H9 (cell line): Measurements from ENCODE around the gene MTMR3. TPM values are rescaled to one million over a fixed set of nuclear protein-coding genes. Genes with fewer than 3 reads are reported as not detected.

Experiments
- DNase-seq: peaks from one replicate; pipeline ENCODE4 v3.0.0-alpha.2; 2017
- H2AFZ ChIP-seq: one replicate; pipeline ENCODE4 v1.6.1; 2013; ENCODE audit warnings: mild to moderate bottlenecking, low read length, control low read depth, moderate library complexity
- H2AK5ac ChIP-seq: 2 replicates; pipeline ENCODE4 v1.6.1; 2013; ENCODE audit warnings: low read length, control low read depth, mixed read lengths; ENCODE audit not compliant: insufficient read length
- H2BK120ac ChIP-seq: one replicate; pipeline ENCODE4 v1.6.1; 2013; ENCODE audit warnings: low read depth, mild to moderate bottlenecking, low read length, control low read depth, inconsistent platforms; ENCODE audit not compliant: poor library complexity, severe bottlenecking
- H2BK12ac ChIP-seq: 2 replicates; pipeline ENCODE4 v1.6.1; 2013; ENCODE audit warnings: low read length, control low read depth, mixed read lengths, low read depth; ENCODE audit not compliant: insufficient read length
- H2BK15ac ChIP-seq: 2 replicates; pipeline ENCODE4 v1.6.1; 2013; ENCODE audit warnings: low read depth, low read length, control low read depth
- H2BK20ac ChIP-seq: one replicate; pipeline ENCODE4 v1.6.1; 2013; ENCODE audit warnings: low read depth, mild to moderate bottlenecking, low read length, control low read depth, inconsistent platforms; ENCODE audit not compliant: poor library complexity, severe bottlenecking
- H2BK5ac ChIP-seq: 2 replicates; pipeline ENCODE4 v1.6.1; 2013; ENCODE audit warnings: low read length, control low read depth, mixed read lengths; ENCODE audit not compliant: insufficient read length
- H3K14ac ChIP-seq: 2 replicates; pipeline ENCODE4 v1.6.1; 2013; ENCODE audit warnings: low read length, control low read depth; ENCODE audit not compliant: insufficient read depth
- H3K18ac ChIP-seq: 2 replicates; pipeline ENCODE4 v1.6.1; 2013; ENCODE audit warnings: low read depth, mild to moderate bottlenecking, mixed read lengths, low read length, control low read depth; ENCODE audit not compliant: insufficient read length
- H3K23ac ChIP-seq: 2 replicates; pipeline ENCODE4 v1.6.1; 2013; ENCODE audit warnings: low read length, control low read depth, mixed read lengths, low read depth; ENCODE audit not compliant: insufficient read length
- H3K23me2 ChIP-seq: 2 replicates; pipeline ENCODE4 v1.6.1; 2013; ENCODE audit warnings: low read depth, mild to moderate bottlenecking, mixed read lengths, low read length, control low read depth; ENCODE audit not compliant: insufficient read length, poor library complexity, severe bottlenecking
- H3K27ac ChIP-seq: 2 replicates; pipeline ENCODE4 v1.5.1; 2013; ENCODE audit warnings: low read length, control low read depth, mixed read lengths, low read depth; ENCODE audit not compliant: insufficient read length
- H3K27me3 ChIP-seq: 2 replicates; pipeline ENCODE4 v1.6.1; 2013; ENCODE audit warnings: low read length, control low read depth, inconsistent platforms; ENCODE audit not compliant: insufficient read depth
- H3K4ac ChIP-seq: 2 replicates; pipeline ENCODE4 v1.6.1; 2013; ENCODE audit warnings: low read depth, mild to moderate bottlenecking, control low read depth, inconsistent platforms, low read length, moderate library complexity
- H3K4me1 ChIP-seq: 2 replicates; pipeline ENCODE4 v1.6.1; 2013; ENCODE audit warnings: low read length, control low read depth, inconsistent platforms; ENCODE audit not compliant: insufficient read depth
- H3K4me2 ChIP-seq: 2 replicates; pipeline ENCODE4 v1.6.1; 2013; ENCODE audit warnings: low read length, control low read depth, mixed read lengths; ENCODE audit not compliant: insufficient read length, insufficient read depth
- H3K56ac ChIP-seq: 2 replicates; pipeline ENCODE4 v1.6.1; 2013; ENCODE audit warnings: low read depth, mild to moderate bottlenecking, mixed read lengths, low read length, control low read depth; ENCODE audit not compliant: insufficient read length
- H3K79me1 ChIP-seq: 2 replicates; pipeline ENCODE4 v1.6.1; 2013; ENCODE audit warnings: low read depth, mild to moderate bottlenecking, moderate library complexity, low read length, control low read depth, inconsistent platforms; ENCODE audit not compliant: insufficient read depth, poor library complexity, severe bottlenecking
- H3K79me2 ChIP-seq: 2 replicates; pipeline ENCODE4 v1.6.1; 2013; ENCODE audit warnings: low read length, control low read depth, inconsistent platforms; ENCODE audit not compliant: insufficient read depth
- H3K9ac ChIP-seq: 2 replicates; pipeline ENCODE4 v1.6.1; 2013; ENCODE audit warnings: low read length, control low read depth, mixed read lengths; ENCODE audit not compliant: insufficient read length; ENCODE audit errors: extremely low read depth
- H3K9me3 ChIP-seq: one replicate; pipeline ENCODE4 v1.6.1; 2013; ENCODE audit warnings: low read depth, low read length, inconsistent platforms; ENCODE audit not compliant: control insufficient read depth
- H3T11ph ChIP-seq: one replicate; pipeline ENCODE4 v1.6.1; 2013; ENCODE audit warnings: mild to moderate bottlenecking, low read length, control low read depth, inconsistent platforms
- H4K20me1 ChIP-seq: one replicate; pipeline ENCODE4 v1.6.1; 2013; ENCODE audit not compliant: control insufficient read depth, insufficient read length, insufficient read depth
- H4K5ac ChIP-seq: 2 replicates; pipeline ENCODE4 v1.6.1; 2013; ENCODE audit warnings: low read depth, mild to moderate bottlenecking, mixed read lengths, low read length, control low read depth; ENCODE audit not compliant: insufficient read length
- H4K8ac ChIP-seq: replicated peaks from 2 replicates; pipeline ENCODE4 v1.6.1; 2013; ENCODE audit warnings: low read length, control low read depth, mixed read lengths, low read depth; ENCODE audit not compliant: insufficient read length
- H4K91ac ChIP-seq: 2 replicates; pipeline ENCODE4 v1.6.1; 2013; ENCODE audit warnings: low read depth, mild to moderate bottlenecking, moderate library complexity, mixed read lengths, low read length, control low read depth; ENCODE audit not compliant: insufficient read length
- H3K27ac Mint-ChIP-seq, 3 experiments: 2 replicates in 2 of 3; 3 replicates in 1 of 3; pipeline ENCODE4 v1.8.0; 2020 to 2021; ENCODE audit warnings: mixed read lengths in 3 of 3, mild to moderate bottlenecking in 1 of 3, moderate library complexity in 1 of 3
- H3K27me3 Mint-ChIP-seq: 2 replicates; pipeline ENCODE4 v1.8.0; 2021; ENCODE audit warnings: low read depth, mild to moderate bottlenecking, moderate library complexity, mixed read lengths
- H3K36me3 Mint-ChIP-seq, 3 experiments: 2 replicates in 2 of 3; 3 replicates in 1 of 3; pipeline ENCODE4 v1.8.0; 2020 to 2021; ENCODE audit warnings: low read depth in 3 of 3, mixed read lengths in 3 of 3; ENCODE audit not compliant: insufficient read depth in 1 of 3
- H3K4me1 Mint-ChIP-seq, 2 experiments: 2 replicates each; pipeline ENCODE4 v1.8.0; 2020; ENCODE audit warnings: mixed read lengths in 2 of 2
- H3K4me3 Mint-ChIP-seq, 2 experiments: 2 replicates in 1 of 2; 3 replicates in 1 of 2; pipeline ENCODE4 v1.8.0; 2020 to 2021; ENCODE audit warnings: mild to moderate bottlenecking in 2 of 2, mixed read lengths in 2 of 2, moderate library complexity in 1 of 2
- H3K9me3 Mint-ChIP-seq, 2 experiments: 2 replicates in 1 of 2; 3 replicates in 1 of 2; pipeline ENCODE4 v1.8.0; 2020; ENCODE audit warnings: mild to moderate bottlenecking in 2 of 2, mixed read lengths in 2 of 2, moderate library complexity in 1 of 2
- CTCF ChIP-seq: fragments of 200-600 bp; sonication (generic); conservative IDR thresholded peaks from 3 replicates; pipeline ENCODE4 v1.8.0; 2021; ENCODE audit warnings: antibody characterized with exemption, mild to moderate bottlenecking
- WGBS: extraction: QIAGEN DNeasy Blood & Tissue Kit; methylation state at CpG from one replicate; pipeline ENCODE4 v1.1.7; 2013; ENCODE audit warnings: missing lambda C conversion rate, low lambda C conversion rate, mixed read lengths; ENCODE audit not compliant: insufficient read length; ENCODE audit errors: extremely low coverage; 5-methylcytosine and 5-hydroxymethylcytosine counted together
- total RNA-seq: library from RNA; stranded (reverse); gene quantifications from 2 replicates; pipeline ENCODE4 v1.2.1, GENCODE V29; 2021

Gene MTMR3
- total RNA-seq, 1 experiment from 2014 or later = 19.8 TPM

- Histone ChIP-seq H2BK120ac (no peak overlapping the region), H2BK12ac (no peak overlapping the region), H3K4ac (no peak overlapping the region), H3K79me1 (no peaks in the 10 kb centered on the region), H3K14ac (no peak overlapping the region), H4K8ac (no peak overlapping the region), H2BK15ac (no peak overlapping the region), H2AK5ac (no peak overlapping the region), H3K9ac (no peak overlapping the region), H3K27me3 (no peaks in the 10 kb centered on the region), H2BK5ac (no peak overlapping the region), H3K27ac (no peak overlapping the region), H2AFZ (no peak overlapping the region), H4K91ac (no peak overlapping the region), H3K23me2 (no peaks in the 10 kb centered on the region), H3K4me2 (no peak overlapping the region), H3K9me3 (no peaks in the 10 kb centered on the region), H3K23ac (no peak overlapping the region), H3K56ac (no peak overlapping the region), H3K79me2 (no peaks in the 10 kb centered on the region), H3K18ac (no peak overlapping the region), H2BK20ac (no peak overlapping the region), H4K5ac (no peak overlapping the region), H3T11ph (no peak overlapping the region), H3K4me1 (no peaks in the 10 kb centered on the region), H4K20me1 (no peaks in the 10 kb centered on the region)
- no peak for DNase-seq
- Mint-ChIP-seq H3K9me3 (no peaks in the 10 kb centered on the region), H3K36me3 (peaks cover 15 to 68% (median 53%) of the 10 kb centered on the region in 3 experiments), H3K4me3 (no peak overlapping the region), H3K4me1 (no peaks in the 10 kb centered on the region), H3K27ac (peak overlapping the region in 1 of 3 experiments; percentile 58; a peak in 1 of 7 replicates), H3K27me3 (no peaks in the 10 kb centered on the region)
- no peak for TF ChIP-seq CTCF
- no CpG with 5 or more reads among the region's 2 CpGs for WGBS
Measured at GRCh38 chr22:30026756-30027155, 143.8 kb downstream of the MTMR3 start.
